NCI-H82 (cell line): ENCODE results near the gene MCCC1.

ENCODE experiments used
- DNase-seq: peaks from one replicate; lab custom pipeline; 2025; lab: John Stamatoyannopoulos, UW

Gene MCCC1

GRCh38 chr3:182981038-182981380, 118.3 kb downstream of the MCCC1 start:
- DNase-seq = no peak

- DNase-seq = peak; percentile 91
Observed at GRCh38 chr3:182980204-182981037, 118.9 kb downstream of the MCCC1 start, which contains the start of gene DCUN1D1. Gene DCUN1D1, minus strand, starts transcription at chr3:182980538. Its CDS starts 49 bp downstream, at chr3:182980489.

GRCh38 chr3:182979674-182980191, 119.6 kb downstream of the MCCC1 start:
- DNase-seq = peak; percentile 67

- peak; percentile 56 for DNase-seq
Observed at GRCh38 chr3:182979103-182979673, 120.1 kb downstream of the MCCC1 start.

GRCh38 chr3:182978387-182978786, 120.9 kb downstream of the MCCC1 start:
- DNase-seq = peak; percentile 42

GRCh38 chr3:182973047-182973446, 126.2 kb downstream of the MCCC1 start:
- no peak for DNase-seq

GRCh38 chr3:182972387-182972786, 126.9 kb downstream of the MCCC1 start:
- DNase-seq = no peak

- DNase-seq = no peak
Observed at GRCh38 chr3:182971637-182972036, 127.7 kb downstream of the MCCC1 start.

GRCh38 chr3:182970811-182971418, 128.4 kb downstream of the MCCC1 start:
- no peak for DNase-seq

GRCh38 chr3:182969853-182970252, 129.4 kb downstream of the MCCC1 start:
- DNase-seq = no peak

GRCh38 chr3:182969277-182969676, 130.0 kb downstream of the MCCC1 start:
- DNase-seq = no peak

GRCh38 chr3:182967218-182968204, 131.8 kb downstream of the MCCC1 start:
- no peak for DNase-seq

- peak; percentile 36 for DNase-seq
Observed at GRCh38 chr3:182965861-182966366, 133.4 kb downstream of the MCCC1 start.
